Lower leg skin (tissue), 3 donors: ENCODE results near the gene KLHL40.

Source experiments
- POLR2A ChIP-seq, 2 donors: fragments of 450-650 bp; IDR thresholded peaks; one replicate each; pipeline ENCODE4 v1.6.1; 2016 to 2017; ENCODE audit warnings: antibody characterized with exemption in 2 of 2, mild to moderate bottlenecking in 1 of 2, moderate library complexity in 1 of 2
- TF ChIP-seq, protein P1 (sequence below), 3 donors: fragments of 450-650 bp; IDR thresholded peaks; one replicate each; pipeline ENCODE4 v1.5.1; 2016; ENCODE audit warnings: antibody characterized with exemption in 3 of 3, mild to moderate bottlenecking in 3 of 3, moderate library complexity in 2 of 3

DNA sequence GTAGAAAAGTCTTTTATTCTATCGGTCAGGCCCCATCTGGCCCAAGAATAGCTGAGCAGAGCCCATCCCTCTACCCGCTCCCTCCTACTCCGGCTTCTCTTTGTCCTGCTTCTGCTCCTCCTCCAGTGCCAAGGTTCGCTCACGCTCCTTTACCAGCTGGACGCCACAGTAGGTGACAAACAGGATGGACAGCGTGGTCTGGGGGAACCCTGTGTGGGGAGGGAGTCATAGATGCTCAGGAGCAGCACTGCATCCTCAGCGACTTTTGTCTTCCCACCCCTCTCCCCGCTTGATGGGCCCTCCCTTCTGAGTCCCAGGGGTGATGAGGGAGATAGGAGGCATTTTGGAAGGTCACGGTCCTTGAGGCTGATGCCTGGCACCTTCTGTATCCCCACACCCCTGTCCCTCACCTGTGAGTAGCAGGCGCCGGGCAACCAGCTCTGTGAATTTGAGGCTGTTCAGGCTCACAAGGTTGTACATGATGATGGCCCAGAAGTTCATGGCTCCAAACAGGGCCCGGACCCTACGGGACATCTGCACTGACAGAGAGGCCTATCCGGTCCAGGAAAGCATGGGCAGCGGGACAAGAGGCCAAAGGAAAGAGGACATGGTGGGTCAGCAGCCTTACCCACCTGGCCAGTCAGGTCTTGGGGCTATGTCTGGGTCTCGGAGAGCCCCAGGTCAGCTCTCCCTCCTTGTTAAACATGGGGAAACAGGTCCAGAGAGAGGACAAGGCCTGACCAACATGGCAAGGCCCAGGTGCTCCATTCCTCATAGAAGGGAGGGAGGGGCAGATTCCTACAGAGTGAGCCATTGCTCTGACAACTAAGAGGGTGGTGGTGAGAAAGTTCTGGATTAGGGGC lies 7.6 kb downstream of the KLHL40 start:
- TF ChIP-seq, protein P1, sequence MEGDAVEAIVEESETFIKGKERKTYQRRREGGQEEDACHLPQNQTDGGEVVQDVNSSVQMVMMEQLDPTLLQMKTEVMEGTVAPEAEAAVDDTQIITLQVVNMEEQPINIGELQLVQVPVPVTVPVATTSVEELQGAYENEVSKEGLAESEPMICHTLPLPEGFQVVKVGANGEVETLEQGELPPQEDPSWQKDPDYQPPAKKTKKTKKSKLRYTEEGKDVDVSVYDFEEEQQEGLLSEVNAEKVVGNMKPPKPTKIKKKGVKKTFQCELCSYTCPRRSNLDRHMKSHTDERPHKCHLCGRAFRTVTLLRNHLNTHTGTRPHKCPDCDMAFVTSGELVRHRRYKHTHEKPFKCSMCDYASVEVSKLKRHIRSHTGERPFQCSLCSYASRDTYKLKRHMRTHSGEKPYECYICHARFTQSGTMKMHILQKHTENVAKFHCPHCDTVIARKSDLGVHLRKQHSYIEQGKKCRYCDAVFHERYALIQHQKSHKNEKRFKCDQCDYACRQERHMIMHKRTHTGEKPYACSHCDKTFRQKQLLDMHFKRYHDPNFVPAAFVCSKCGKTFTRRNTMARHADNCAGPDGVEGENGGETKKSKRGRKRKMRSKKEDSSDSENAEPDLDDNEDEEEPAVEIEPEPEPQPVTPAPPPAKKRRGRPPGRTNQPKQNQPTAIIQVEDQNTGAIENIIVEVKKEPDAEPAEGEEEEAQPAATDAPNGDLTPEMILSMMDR (IDR thresholded peaks at IDR 0.05): no peak
- TF ChIP-seq POLR2A (IDR thresholded peaks at IDR 0.05): no peak
